ENCODE results near the gene SLC30A7.

SLC30A7 gene

GRCh38 chr1:101030881-101031280 lies 135.0 kb downstream of the SLC30A7 start:
- Histone ChIP-seq H3K4ac (ENCODE audit: low read depth in 1 of 2, low read length in 2 of 2) (no peak overlapping the region), H3K9ac (ENCODE audit: low read length) (no peak overlapping the region), H3K27ac (ENCODE audit: low read length, poor library complexity, severe bottlenecking) (no peak overlapping the region), H3K4me3 (ENCODE audit: insufficient read depth in 1 of 2, low read depth in 1 of 2, low read length in 2 of 2) (no peak overlapping the region), H2AK5ac (ENCODE audit: low read length, severe bottlenecking) (no peak overlapping the region), H3K23ac (ENCODE audit: low read length in 2 of 2) (no peak overlapping the region), H3K9me3 (ENCODE audit: control insufficient read depth, low read length) (no peaks in the 10 kb centered on the region), H3K79me1 (replicated peaks; ENCODE audit: low read length, poor library complexity, severe bottlenecking) (peaks cover 22% of the 10 kb centered on the region), H3K4me1 (ENCODE audit: control insufficient read depth, insufficient read depth, low read depth, low read length) (no peaks in the 10 kb centered on the region), H3K36me3 (ENCODE audit: control insufficient read depth in 1 of 2, insufficient read depth in 2 of 2, low read depth in 1 of 2, low read length in 2 of 2) (no peaks in the 10 kb centered on the region), H3K18ac (ENCODE audit: low read depth in 1 of 2, low read length in 2 of 2) (no peak overlapping the region), H3K14ac (ENCODE audit: low read length in 2 of 2) (no peak overlapping the region), H2BK120ac (ENCODE audit: low read depth, low read length) (no peak overlapping the region), H3K27me3 (ENCODE audit: control insufficient read depth in 1 of 2, insufficient read depth in 1 of 2, low read length in 2 of 2) (no peaks in the 10 kb centered on the region), H2AFZ (ENCODE audit: low read depth, low read length) (no peak overlapping the region), H3K4me2 (ENCODE audit: low read length, poor library complexity, severe bottlenecking) (no peak overlapping the region), H2BK12ac (ENCODE audit: low read length in 2 of 2) (no peak overlapping the region), H4K91ac (ENCODE audit: low read length) (no peak overlapping the region), H4K8ac (ENCODE audit: low read length) (no peak overlapping the region), H2BK15ac (ENCODE audit: low read depth, poor library complexity, severe bottlenecking) (no peak overlapping the region), H2BK5ac (ENCODE audit: low read depth, low read length, poor library complexity, severe bottlenecking) (no peak overlapping the region)
- 96% methylated on average over 3 of the region's 4 CpGs for WGBS
- DNase-seq = no peak

All from mesenchymal stem cell (in vitro differentiated cells and primary cell).